ENCODE data around the gene STXBP1.

GRCh38 chr9:127716412-127716811 lies 104.3 kb downstream of the STXBP1 start:
- TF ChIP-seq CTCF (IDR thresholded peaks at IDR 0.05; ENCODE audit: borderline replicate concordance, extremely low read depth, low read length, poor library complexity, severe bottlenecking) (no peak), EZH2 (IDR thresholded peaks at IDR 0.05; ENCODE audit: borderline replicate concordance, low read depth, low read length, severe bottlenecking) (no peak)

Data from DND-41 (cell line).